ENCODE results near the gene RPTOR.

Gene RPTOR

DNA sequence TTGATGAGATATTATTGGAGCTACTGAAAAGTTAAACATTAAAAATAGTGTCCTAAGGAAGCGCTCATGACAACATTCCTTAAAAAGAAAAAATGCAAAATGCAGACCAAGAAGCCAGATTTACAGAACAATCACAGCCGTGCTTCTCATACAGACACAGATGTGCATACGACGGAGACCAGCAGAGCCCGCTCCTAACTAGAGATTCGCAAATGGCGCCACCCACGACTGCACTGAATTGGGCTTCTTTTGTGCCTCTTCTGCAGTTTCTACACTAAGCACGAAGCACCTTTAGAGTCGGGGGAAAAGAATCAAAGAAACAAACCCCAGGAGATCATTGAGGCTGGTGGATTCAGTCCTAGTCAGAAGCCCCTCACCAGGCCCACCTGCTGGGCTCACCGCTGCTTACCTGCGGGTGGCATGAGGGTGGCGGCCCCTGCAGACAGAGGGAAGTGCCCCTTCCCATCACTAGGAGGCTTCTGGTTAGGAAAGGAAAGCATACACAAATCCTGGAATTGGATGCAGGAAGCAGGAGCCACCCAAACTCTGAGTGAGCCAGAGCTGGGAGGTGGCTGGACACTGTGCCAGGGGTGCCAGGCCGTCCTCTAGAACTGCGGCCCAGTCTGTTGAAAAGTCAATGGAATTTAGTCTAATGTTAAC is 382.1 kb downstream of the RPTOR start:
- H3K27me3 ChIP-seq (ENCODE audit: control insufficient read depth in 3 of 3, insufficient read depth in 3 of 3, low read depth in 1 of 3, low read length in 3 of 3) = peaks cover 0 to 3% (median 0%) of the 10 kb centered on the region in 3 experiments
- H3K4me3 ChIP-seq (ENCODE audit: low read length in 2 of 2) = no peak overlapping the region
- H3K27ac ChIP-seq (replicated peaks; ENCODE audit: low read length) = no peak overlapping the region
- peaks cover 10 to 65% of the 10 kb centered on the region in 2 donors for H3K36me3 ChIP-seq (replicated peaks in 1 of 2; ENCODE audit: control insufficient read depth in 2 of 2, insufficient read depth in 2 of 2, low read length in 2 of 2)
- H2BK5ac ChIP-seq (ENCODE audit: low read length) = no peak overlapping the region
- no peak overlapping the region for H2BK12ac ChIP-seq (ENCODE audit: low read length)
- DNase-seq (ENCODE audit: low spot score) = no peak
- no peak overlapping the region for H2AK5ac ChIP-seq (ENCODE audit: low read depth, low read length)
- no peak overlapping the region for H3K18ac ChIP-seq (ENCODE audit: low read length)
- H3K9ac ChIP-seq (ENCODE audit: low read depth, low read length, poor library complexity) = no peak overlapping the region
- peaks cover 0 to 3% of the 10 kb centered on the region in 2 donors for H3K9me3 ChIP-seq (replicated peaks in 1 of 2; ENCODE audit: control insufficient read depth in 2 of 2, insufficient read depth in 1 of 2, low read depth in 1 of 2, low read length in 2 of 2)
- H3K4me2 ChIP-seq (ENCODE audit: insufficient read depth, low read length, poor library complexity, severe bottlenecking) = no peak overlapping the region
- no peak overlapping the region for H4K91ac ChIP-seq (ENCODE audit: low read depth, low read length, poor library complexity)
- peaks cover 17 to 18% of the 10 kb centered on the region in 2 donors for H3K4me1 ChIP-seq (ENCODE audit: control insufficient read depth in 2 of 2, insufficient read depth in 1 of 2, low read depth in 1 of 2, low read length in 2 of 2)
- H3K14ac ChIP-seq (ENCODE audit: low read length) = no peak overlapping the region
- H2AFZ ChIP-seq (ENCODE audit: low read length) = no peak overlapping the region
- peaks cover 2% of the 10 kb centered on the region for H3K79me1 ChIP-seq (ENCODE audit: low read depth, low read length)
- no CpG with 5 or more reads among the region's 15 CpGs for WGBS, 2 donors (ENCODE audit: extremely low coverage in 2 of 2, insufficient read length in 2 of 2, insufficient replicate concordance in 1 of 2)
- H2BK15ac ChIP-seq (ENCODE audit: low read length) = no peak overlapping the region
- no peak overlapping the region for H4K8ac ChIP-seq (ENCODE audit: low read depth, low read length)
- H3K4ac ChIP-seq (ENCODE audit: low read length) = no peak overlapping the region
- H3K23ac ChIP-seq (ENCODE audit: low read depth, low read length, poor library complexity) = no peak overlapping the region
- no peak overlapping the region for H2BK120ac ChIP-seq (ENCODE audit: low read depth, low read length)

GRCh38 chr17:80927791-80928216 is 383.2 kb downstream of the RPTOR start:
- Histone ChIP-seq H3K18ac (ENCODE audit: low read length) (peak overlapping the region; percentile 31), H3K79me1 (ENCODE audit: low read depth, low read length) (peaks cover 2% of the 10 kb centered on the region), H3K4me2 (ENCODE audit: insufficient read depth, low read length, poor library complexity, severe bottlenecking) (no peak overlapping the region), H3K23ac (ENCODE audit: low read depth, low read length, poor library complexity) (no peak overlapping the region), H2BK5ac (ENCODE audit: low read length) (no peak overlapping the region), H3K14ac (ENCODE audit: low read length) (no peak overlapping the region), H3K27ac (replicated peaks; ENCODE audit: low read length) (no peak overlapping the region), H3K27me3 (ENCODE audit: control insufficient read depth in 3 of 3, insufficient read depth in 3 of 3, low read depth in 1 of 3, low read length in 3 of 3) (peaks cover 0 to 3% (median 0%) of the 10 kb centered on the region in 3 experiments), H3K4ac (ENCODE audit: low read length) (no peak overlapping the region), H2AK5ac (ENCODE audit: low read depth, low read length) (no peak overlapping the region), H3K9me3 (replicated peaks in 1 of 2; ENCODE audit: control insufficient read depth in 2 of 2, insufficient read depth in 1 of 2, low read depth in 1 of 2, low read length in 2 of 2) (peaks cover 0 to 3% of the 10 kb centered on the region in 2 donors), H2AFZ (ENCODE audit: low read length) (no peak overlapping the region), H3K4me3 (ENCODE audit: low read length in 2 of 2) (no peak overlapping the region), H2BK12ac (ENCODE audit: low read length) (no peak overlapping the region), H3K4me1 (ENCODE audit: control insufficient read depth in 2 of 2, insufficient read depth in 1 of 2, low read depth in 1 of 2, low read length in 2 of 2) (peaks cover 17 to 18% of the 10 kb centered on the region in 2 donors), H4K91ac (ENCODE audit: low read depth, low read length, poor library complexity) (no peak overlapping the region), H3K9ac (ENCODE audit: low read depth, low read length, poor library complexity) (no peak overlapping the region), H4K8ac (ENCODE audit: low read depth, low read length) (no peak overlapping the region), H3K36me3 (replicated peaks in 1 of 2; ENCODE audit: control insufficient read depth in 2 of 2, insufficient read depth in 2 of 2, low read length in 2 of 2) (peaks cover 10 to 57% of the 10 kb centered on the region in 2 donors), H2BK15ac (ENCODE audit: low read length) (no peak overlapping the region), H2BK120ac (ENCODE audit: low read depth, low read length) (no peak overlapping the region)
- no peak for DNase-seq (ENCODE audit: low spot score)
- WGBS, 2 donors (ENCODE audit: extremely low coverage in 2 of 2, insufficient read length in 2 of 2, insufficient replicate concordance in 1 of 2) = no CpG with 5 or more reads among the region's 11 CpGs

DNA sequence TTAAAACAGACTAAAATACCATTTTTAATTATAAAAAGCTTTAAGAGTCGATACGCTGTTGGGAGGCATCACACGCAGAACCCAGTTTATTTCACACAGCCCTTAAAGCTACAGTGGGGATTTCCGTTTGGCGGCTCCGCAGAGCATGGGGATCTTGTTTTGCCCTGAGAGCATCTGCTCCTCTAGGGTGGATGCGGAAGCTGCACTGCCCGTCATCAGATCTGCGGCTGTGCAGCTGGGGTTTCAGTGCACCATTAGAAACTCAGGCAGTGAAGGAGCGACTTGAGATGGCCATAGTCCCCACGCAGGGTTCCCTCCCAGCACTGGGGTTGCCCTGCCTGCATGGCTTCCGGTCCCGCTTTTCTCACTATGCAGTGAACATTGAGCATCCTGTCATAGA is 384.8 kb downstream of the RPTOR start:
- no peak overlapping the region for H2AFZ ChIP-seq (ENCODE audit: low read length)
- H3K9ac ChIP-seq (ENCODE audit: low read depth, low read length, poor library complexity) = no peak overlapping the region
- H2AK5ac ChIP-seq (ENCODE audit: low read depth, low read length) = no peak overlapping the region
- H3K18ac ChIP-seq (ENCODE audit: low read length) = no peak overlapping the region
- no peak overlapping the region for H2BK5ac ChIP-seq (ENCODE audit: low read length)
- no peak overlapping the region for H3K27ac ChIP-seq (replicated peaks; ENCODE audit: low read length)
- H3K4me1 ChIP-seq (ENCODE audit: control insufficient read depth in 2 of 2, insufficient read depth in 1 of 2, low read depth in 1 of 2, low read length in 2 of 2) = peaks cover 17 to 18% of the 10 kb centered on the region in 2 donors
- no peak overlapping the region for H4K91ac ChIP-seq (ENCODE audit: low read depth, low read length, poor library complexity)
- H4K8ac ChIP-seq (ENCODE audit: low read depth, low read length) = no peak overlapping the region
- peaks cover 0 to 3% of the 10 kb centered on the region in 2 donors for H3K9me3 ChIP-seq (replicated peaks in 1 of 2; ENCODE audit: control insufficient read depth in 2 of 2, insufficient read depth in 1 of 2, low read depth in 1 of 2, low read length in 2 of 2)
- H2BK15ac ChIP-seq (ENCODE audit: low read length) = no peak overlapping the region
- H3K36me3 ChIP-seq (replicated peaks in 1 of 2; ENCODE audit: control insufficient read depth in 2 of 2, insufficient read depth in 2 of 2, low read length in 2 of 2) = peaks cover 10 to 42% of the 10 kb centered on the region in 2 donors
- no peak overlapping the region for H3K4ac ChIP-seq (ENCODE audit: low read length)
- H3K27me3 ChIP-seq (ENCODE audit: control insufficient read depth in 3 of 3, insufficient read depth in 3 of 3, low read depth in 1 of 3, low read length in 3 of 3) = peaks cover 0 to 3% (median 0%) of the 10 kb centered on the region in 3 experiments
- H3K23ac ChIP-seq (ENCODE audit: low read depth, low read length, poor library complexity) = no peak overlapping the region
- no peak for DNase-seq (ENCODE audit: low spot score)
- H2BK120ac ChIP-seq (ENCODE audit: low read depth, low read length) = no peak overlapping the region
- H3K4me3 ChIP-seq (ENCODE audit: low read length in 2 of 2) = no peak overlapping the region
- WGBS, 2 donors (ENCODE audit: extremely low coverage in 2 of 2, insufficient read length in 2 of 2, insufficient replicate concordance in 1 of 2) = no CpG with 5 or more reads among the region's 13 CpGs
- H3K14ac ChIP-seq (ENCODE audit: low read length) = no peak overlapping the region
- no peak overlapping the region for H3K4me2 ChIP-seq (ENCODE audit: insufficient read depth, low read length, poor library complexity, severe bottlenecking)
- no peak overlapping the region for H2BK12ac ChIP-seq (ENCODE audit: low read length)
- H3K79me1 ChIP-seq (ENCODE audit: low read depth, low read length) = no peaks in the 10 kb centered on the region

DNA sequence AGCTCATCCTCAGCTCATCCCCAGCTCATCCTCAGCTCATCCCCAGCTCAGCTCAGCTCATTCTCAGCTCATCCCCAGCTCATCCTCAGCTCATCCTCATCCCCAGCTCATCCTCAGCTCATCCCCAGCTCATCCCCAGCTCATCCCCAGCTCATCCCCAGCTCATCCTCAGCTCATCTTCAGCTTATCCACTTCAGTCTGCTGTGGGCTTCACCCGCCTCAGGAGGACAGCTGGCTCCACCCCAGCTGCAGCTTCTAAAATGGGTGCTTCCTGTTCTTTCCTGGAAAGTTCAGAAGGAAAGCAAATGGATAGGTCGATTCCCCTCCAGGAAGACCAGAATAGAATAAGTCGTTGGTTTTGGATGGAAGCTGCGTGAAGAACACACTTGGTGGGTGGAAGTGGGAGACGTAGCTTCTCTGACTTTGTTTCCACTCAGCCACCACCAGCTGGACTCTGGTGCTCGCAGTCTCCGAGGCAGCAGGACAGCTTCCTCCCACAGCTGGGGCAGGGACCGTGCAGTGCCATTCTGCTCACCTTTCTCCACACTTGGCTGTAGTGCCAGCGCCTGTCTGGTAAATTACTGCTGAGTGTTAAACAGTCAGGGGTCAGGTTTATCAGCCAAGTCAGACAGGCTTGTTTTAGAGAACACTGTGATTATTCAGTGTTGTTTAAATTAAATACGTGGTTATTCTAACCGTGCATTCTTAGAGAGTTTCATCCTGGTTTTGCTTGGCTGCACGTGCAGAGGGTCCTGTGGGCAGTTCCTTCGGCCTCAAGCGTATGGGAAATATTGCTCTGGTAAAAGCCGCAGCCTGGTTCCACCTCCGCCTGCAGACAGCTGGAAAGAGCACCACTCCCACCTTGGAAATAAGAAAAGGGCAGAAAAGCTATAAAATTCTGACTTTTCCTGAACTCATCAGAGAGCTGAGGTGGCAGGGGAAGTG is 386.0 kb downstream of the RPTOR start:
- H3K79me1 ChIP-seq (ENCODE audit: low read depth, low read length) = no peaks in the 10 kb centered on the region
- no peak overlapping the region for H2BK5ac ChIP-seq (ENCODE audit: low read length)
- no peak overlapping the region for H3K4me2 ChIP-seq (ENCODE audit: insufficient read depth, low read length, poor library complexity, severe bottlenecking)
- H3K23ac ChIP-seq (ENCODE audit: low read depth, low read length, poor library complexity) = peak overlapping the region; percentile 75
- peaks cover 5 to 31% of the 10 kb centered on the region in 2 donors for H3K36me3 ChIP-seq (replicated peaks in 1 of 2; ENCODE audit: control insufficient read depth in 2 of 2, insufficient read depth in 2 of 2, low read length in 2 of 2)
- no peak overlapping the region for H3K4ac ChIP-seq (ENCODE audit: low read length)
- DNase-seq (ENCODE audit: low spot score) = no peak
- no peak overlapping the region for H4K8ac ChIP-seq (ENCODE audit: low read depth, low read length)
- H3K4me1 ChIP-seq (ENCODE audit: control insufficient read depth in 2 of 2, insufficient read depth in 1 of 2, low read depth in 1 of 2, low read length in 2 of 2) = peaks cover 17 to 18% of the 10 kb centered on the region in 2 donors
- peaks cover 0 to 3% (median 0%) of the 10 kb centered on the region in 3 experiments for H3K27me3 ChIP-seq (ENCODE audit: control insufficient read depth in 3 of 3, insufficient read depth in 3 of 3, low read depth in 1 of 3, low read length in 3 of 3)
- H2BK12ac ChIP-seq (ENCODE audit: low read length) = no peak overlapping the region
- no peak overlapping the region for H3K18ac ChIP-seq (ENCODE audit: low read length)
- H3K9me3 ChIP-seq (replicated peaks in 1 of 2; ENCODE audit: control insufficient read depth in 2 of 2, insufficient read depth in 1 of 2, low read depth in 1 of 2, low read length in 2 of 2) = peaks cover 0 to 2% of the 10 kb centered on the region in 2 donors
- H2AK5ac ChIP-seq (ENCODE audit: low read depth, low read length) = no peak overlapping the region
- no peak overlapping the region for H3K27ac ChIP-seq (replicated peaks; ENCODE audit: low read length)
- H3K14ac ChIP-seq (ENCODE audit: low read length) = no peak overlapping the region
- H3K9ac ChIP-seq (ENCODE audit: low read depth, low read length, poor library complexity) = no peak overlapping the region
- no peak overlapping the region for H4K91ac ChIP-seq (ENCODE audit: low read depth, low read length, poor library complexity)
- whole genome bisulfite sequencing, 2 donors (ENCODE audit: extremely low coverage in 2 of 2, insufficient read length in 2 of 2, insufficient replicate concordance in 1 of 2) = no CpG with 5 or more reads among the region's 16 CpGs
- H2BK120ac ChIP-seq (ENCODE audit: low read depth, low read length) = no peak overlapping the region
- no peak overlapping the region for H2AFZ ChIP-seq (ENCODE audit: low read length)
- no peak overlapping the region for H2BK15ac ChIP-seq (ENCODE audit: low read length)
- no peak overlapping the region for H3K4me3 ChIP-seq (ENCODE audit: low read length in 2 of 2)

All from neuronal stem cell (in vitro differentiated cells).